ENCODE data around the gene ARMC9. TPM values are rescaled to one million over a fixed set of nuclear protein-coding genes. Genes with fewer than 3 reads are reported as not detected.
"Not testable (repeated sequence)": the region's sequence is repeated elsewhere in the genome, so short reads cannot be mapped to it uniquely, and the experiment has no call there.

Gene ARMC9
- total RNA-seq, 2 donors from 2014 or later, result 6.9 to 10.1 TPM

- no peak for ATAC-seq
- H3K27me3 ChIP-seq, result no peaks in the 10 kb centered on the region
- H3K4me1 ChIP-seq, result peaks cover 17% of the 10 kb centered on the region
- TF ChIP-seq CTCF (IDR thresholded peaks at IDR 0.05), result no peak
- no peaks in the 10 kb centered on the region for H3K9me3 ChIP-seq
- no peak for DNase-seq
- no peaks in the 10 kb centered on the region for H3K36me3 ChIP-seq (replicated peaks in 1 of 2; ENCODE audit: insufficient read depth in 1 of 2, low read depth in 2 of 2)
- H3K27ac ChIP-seq, result no peak overlapping the region
- H3K4me3 ChIP-seq, result no peak overlapping the region
- intact Hi-C loops (cut with DNase I), result no loop called here
- WGBS, 2 donors, result 88 to 97% methylated on average over 5 of the region's 5 CpGs
Measured at GRCh38 chr2:231250146-231250545, 51.7 kb downstream of the ARMC9 start.

- H3K27ac ChIP-seq, result no peak overlapping the region
- H3K27me3 ChIP-seq, result no peaks in the 10 kb centered on the region
- H3K9me3 ChIP-seq, result no peaks in the 10 kb centered on the region
- ATAC-seq (no peak), DNase-seq (no peak)
- WGBS, 2 donors, result 66 to 82% methylated on average over 3 of the region's 3 CpGs
- intact Hi-C loops (cut with DNase I), result no loop called here
- peaks cover 12% of the 10 kb centered on the region for H3K4me1 ChIP-seq
- TF ChIP-seq CTCF (IDR thresholded peaks at IDR 0.05) (no peak), POLR2A (IDR thresholded peaks at IDR 0.05) (no peak)
- H3K36me3 ChIP-seq (replicated peaks in 1 of 2; ENCODE audit: insufficient read depth in 1 of 2, low read depth in 2 of 2), result no peaks in the 10 kb centered on the region
- no peak overlapping the region for H3K4me3 ChIP-seq
Measured at GRCh38 chr2:231250698-231251097, 52.3 kb downstream of the ARMC9 start.

- H3K4me3 ChIP-seq; ATAC-seq; intact Hi-C loops (cut with DNase I); H3K36me3 ChIP-seq (replicated peaks in 1 of 2; ENCODE audit: insufficient read depth in 1 of 2, low read depth in 2 of 2); DNase-seq; H3K9me3 ChIP-seq; H3K4me1 ChIP-seq; H3K27me3 ChIP-seq; H3K27ac ChIP-seq: not testable (repeated sequence)
- 98% methylated on average over 6 of the region's 6 CpGs for WGBS, 2 donors
Measured at GRCh38 chr2:231253292-231253691, 54.9 kb downstream of the ARMC9 start.

- intact Hi-C loops (cut with DNase I), result no loop called here
- WGBS, 2 donors, result 84 to 89% methylated on average over 6 of the region's 6 CpGs
- Histone ChIP-seq H3K4me3 (no peak overlapping the region), H3K4me1 (no peaks in the 10 kb centered on the region), H3K36me3 (replicated peaks in 1 of 2; ENCODE audit: insufficient read depth in 1 of 2, low read depth in 2 of 2) (peaks cover 0 to 6% of the 10 kb centered on the region in 2 donors), H3K27ac (no peak overlapping the region), H3K27me3 (no peaks in the 10 kb centered on the region), H3K9me3 (no peaks in the 10 kb centered on the region)
- ATAC-seq (no peak), DNase-seq (no peak)
- no peak for TF ChIP-seq POLR2A (IDR thresholded peaks at IDR 0.05)
- no peak for TF ChIP-seq CTCF (IDR thresholded peaks at IDR 0.05)
Measured at GRCh38 chr2:231256494-231256893, 58.1 kb downstream of the ARMC9 start.

- H3K4me1 ChIP-seq, result no peaks in the 10 kb centered on the region
- no peaks in the 10 kb centered on the region for H3K9me3 ChIP-seq
- TF ChIP-seq CTCF (IDR thresholded peaks at IDR 0.05) (no peak), POLR2A (IDR thresholded peaks at IDR 0.05) (no peak)
- H3K4me3 ChIP-seq, result no peak overlapping the region
- no peak for DNase-seq
- no peak overlapping the region for H3K27ac ChIP-seq
- peaks cover 0 to 6% of the 10 kb centered on the region in 2 donors for H3K36me3 ChIP-seq (replicated peaks in 1 of 2; ENCODE audit: insufficient read depth in 1 of 2, low read depth in 2 of 2)
- no peaks in the 10 kb centered on the region for H3K27me3 ChIP-seq
- intact Hi-C loops (cut with DNase I), result no loop called here
- 90 to 92% methylated on average over 4 of the region's 4 CpGs for WGBS, 2 donors
- no peak for ATAC-seq
Measured at GRCh38 chr2:231257763-231258162, 59.3 kb downstream of the ARMC9 start.

All from body of pancreas (tissue), 4 donors.